HCT116 (cell line): ENCODE results near the gene SPHK1.

Experiments used
- EZH2 ChIP-seq: fragments of 200-600 bp; sonication (generic); IDR thresholded peaks from 2 replicates; pipeline ENCODE4 v1.6.1; 2017; ENCODE audit warnings: antibody characterized with exemption, mixed run types
- JUND ChIP-seq: IDR thresholded peaks from 2 replicates; pipeline ENCODE4 v1.6.1; 2012
- POLR2A ChIP-seq: IDR thresholded peaks from 2 replicates; pipeline ENCODE4 v1.7.0; 2011; ENCODE audit warnings: borderline replicate concordance; ENCODE audit not compliant: insufficient read depth, insufficient read length; ENCODE audit errors: extremely low read depth
- POLR2AphosphoS5 ChIP-seq: IDR thresholded peaks from 2 replicates; pipeline ENCODE4 v1.6.1; 2011; ENCODE audit warnings: mild to moderate bottlenecking, low read depth, low read length, moderate library complexity
- SIN3A ChIP-seq: IDR thresholded peaks from 2 replicates; pipeline ENCODE4 v1.6.1; 2012; ENCODE audit warnings: low read depth
- SP1 ChIP-seq: IDR thresholded peaks from 2 replicates; pipeline ENCODE4 v1.6.1; 2012; ENCODE audit warnings: low read depth
- TCF7L2 ChIP-seq: IDR thresholded peaks from 2 replicates; pipeline ENCODE4 v1.7.0; 2011; ENCODE audit warnings: borderline replicate concordance, inconsistent platforms; ENCODE audit not compliant: insufficient read depth, insufficient read length; ENCODE audit errors: extremely low read depth
- YY1 ChIP-seq: IDR thresholded peaks from 2 replicates; pipeline ENCODE4 v1.6.1; 2011; ENCODE audit warnings: low read length, low read depth, moderate library complexity, mild to moderate bottlenecking; ENCODE audit not compliant: insufficient replicate concordance; ENCODE audit errors: extremely low read depth
- ZFX ChIP-seq: fragments of 450-650 bp; IDR thresholded peaks from 2 replicates; pipeline ENCODE4 v1.6.1; 2017
- TF ChIP-seq, protein P1 (sequence below), 3 experiments: fragments of 200-600 bp in 1 of 3; sonication (generic) in 1 of 3; IDR thresholded peaks in 2 of 3; conservative IDR thresholded peaks in 1 of 3; 2 replicates each; pipeline ENCODE4 v1.5.1; 2012 to 2017; ENCODE audit warnings: low read depth in 2 of 3, low read length in 2 of 3, antibody characterized with exemption in 1 of 3, borderline replicate concordance in 1 of 3, control low read depth in 1 of 3, mild to moderate bottlenecking in 1 of 3, mixed read lengths in 1 of 3, mixed run types in 1 of 3, moderate library complexity in 1 of 3; ENCODE audit not compliant: insufficient read depth in 1 of 3
- TF ChIP-seq, protein P2 (sequence below): IDR thresholded peaks from 2 replicates; pipeline ENCODE4 v1.6.1; 2011; ENCODE audit warnings: mild to moderate bottlenecking, low read length, moderate library complexity; ENCODE audit not compliant: insufficient replicate concordance; ENCODE audit errors: extremely low read depth
- TF ChIP-seq, protein P3 (sequence below): IDR thresholded peaks from 2 replicates; pipeline ENCODE4 v1.6.1; 2012
- TF ChIP-seq, protein P4 (sequence below): IDR thresholded peaks from 2 replicates; pipeline ENCODE4 v1.6.1; 2012; ENCODE audit warnings: low read depth

DNA sequence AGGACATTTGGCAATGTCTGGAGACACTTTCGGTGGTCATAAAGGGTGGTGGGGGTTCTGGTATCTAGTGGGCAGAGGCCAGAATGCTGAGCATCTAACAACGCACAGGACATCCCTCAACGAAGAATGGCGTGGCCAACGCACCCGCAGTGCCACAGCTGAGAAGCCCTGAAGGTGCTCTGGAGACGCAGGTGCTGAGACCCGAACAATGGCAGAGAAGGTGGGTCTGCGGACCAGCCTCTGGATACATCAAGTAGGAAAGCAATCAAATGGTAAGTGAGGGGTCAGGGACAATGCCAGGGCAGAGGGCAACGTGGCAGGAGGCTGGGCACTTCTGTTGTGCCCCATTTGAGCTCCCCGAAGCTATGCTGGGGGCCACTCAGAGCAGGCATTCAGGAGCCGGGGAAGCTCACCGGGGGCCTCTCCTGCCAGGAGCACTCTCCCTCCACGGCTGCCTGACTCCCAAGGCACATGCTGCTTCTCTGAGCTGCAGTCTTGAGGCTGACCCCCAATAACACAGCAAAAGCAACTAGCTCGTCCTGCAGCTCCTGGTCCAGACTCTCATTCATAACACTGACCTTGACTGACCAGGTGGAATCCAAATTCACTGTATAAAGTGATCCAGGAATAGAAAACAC lies 26.0 kb downstream of the SPHK1 start:
- TF ChIP-seq, protein P1, sequence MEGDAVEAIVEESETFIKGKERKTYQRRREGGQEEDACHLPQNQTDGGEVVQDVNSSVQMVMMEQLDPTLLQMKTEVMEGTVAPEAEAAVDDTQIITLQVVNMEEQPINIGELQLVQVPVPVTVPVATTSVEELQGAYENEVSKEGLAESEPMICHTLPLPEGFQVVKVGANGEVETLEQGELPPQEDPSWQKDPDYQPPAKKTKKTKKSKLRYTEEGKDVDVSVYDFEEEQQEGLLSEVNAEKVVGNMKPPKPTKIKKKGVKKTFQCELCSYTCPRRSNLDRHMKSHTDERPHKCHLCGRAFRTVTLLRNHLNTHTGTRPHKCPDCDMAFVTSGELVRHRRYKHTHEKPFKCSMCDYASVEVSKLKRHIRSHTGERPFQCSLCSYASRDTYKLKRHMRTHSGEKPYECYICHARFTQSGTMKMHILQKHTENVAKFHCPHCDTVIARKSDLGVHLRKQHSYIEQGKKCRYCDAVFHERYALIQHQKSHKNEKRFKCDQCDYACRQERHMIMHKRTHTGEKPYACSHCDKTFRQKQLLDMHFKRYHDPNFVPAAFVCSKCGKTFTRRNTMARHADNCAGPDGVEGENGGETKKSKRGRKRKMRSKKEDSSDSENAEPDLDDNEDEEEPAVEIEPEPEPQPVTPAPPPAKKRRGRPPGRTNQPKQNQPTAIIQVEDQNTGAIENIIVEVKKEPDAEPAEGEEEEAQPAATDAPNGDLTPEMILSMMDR (IDR thresholded peaks at IDR 0.05 in 2 of 3, conservative IDR thresholded peaks at IDR 0.05 in 1 of 3; ENCODE audit: borderline replicate concordance in 1 of 3, insufficient read depth in 1 of 3, low read depth in 2 of 3, low read length in 2 of 3), result no peak
- TF ChIP-seq, protein P2, sequence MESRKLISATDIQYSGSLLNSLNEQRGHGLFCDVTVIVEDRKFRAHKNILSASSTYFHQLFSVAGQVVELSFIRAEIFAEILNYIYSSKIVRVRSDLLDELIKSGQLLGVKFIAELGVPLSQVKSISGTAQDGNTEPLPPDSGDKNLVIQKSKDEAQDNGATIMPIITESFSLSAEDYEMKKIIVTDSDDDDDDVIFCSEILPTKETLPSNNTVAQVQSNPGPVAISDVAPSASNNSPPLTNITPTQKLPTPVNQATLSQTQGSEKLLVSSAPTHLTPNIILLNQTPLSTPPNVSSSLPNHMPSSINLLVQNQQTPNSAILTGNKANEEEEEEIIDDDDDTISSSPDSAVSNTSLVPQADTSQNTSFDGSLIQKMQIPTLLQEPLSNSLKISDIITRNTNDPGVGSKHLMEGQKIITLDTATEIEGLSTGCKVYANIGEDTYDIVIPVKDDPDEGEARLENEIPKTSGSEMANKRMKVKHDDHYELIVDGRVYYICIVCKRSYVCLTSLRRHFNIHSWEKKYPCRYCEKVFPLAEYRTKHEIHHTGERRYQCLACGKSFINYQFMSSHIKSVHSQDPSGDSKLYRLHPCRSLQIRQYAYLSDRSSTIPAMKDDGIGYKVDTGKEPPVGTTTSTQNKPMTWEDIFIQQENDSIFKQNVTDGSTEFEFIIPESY, result no peak
- TF ChIP-seq, protein P3, sequence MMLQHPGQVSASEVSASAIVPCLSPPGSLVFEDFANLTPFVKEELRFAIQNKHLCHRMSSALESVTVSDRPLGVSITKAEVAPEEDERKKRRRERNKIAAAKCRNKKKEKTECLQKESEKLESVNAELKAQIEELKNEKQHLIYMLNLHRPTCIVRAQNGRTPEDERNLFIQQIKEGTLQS, result no peak
- TF ChIP-seq YY1 (no peak), ZFX (no peak), SIN3A (no peak), SP1 (no peak), TCF7L2 (no peak), EZH2 (no peak), POLR2AphosphoS5 (no peak), POLR2A (no peak), JUND (no peak)
- TF ChIP-seq, protein P4, sequence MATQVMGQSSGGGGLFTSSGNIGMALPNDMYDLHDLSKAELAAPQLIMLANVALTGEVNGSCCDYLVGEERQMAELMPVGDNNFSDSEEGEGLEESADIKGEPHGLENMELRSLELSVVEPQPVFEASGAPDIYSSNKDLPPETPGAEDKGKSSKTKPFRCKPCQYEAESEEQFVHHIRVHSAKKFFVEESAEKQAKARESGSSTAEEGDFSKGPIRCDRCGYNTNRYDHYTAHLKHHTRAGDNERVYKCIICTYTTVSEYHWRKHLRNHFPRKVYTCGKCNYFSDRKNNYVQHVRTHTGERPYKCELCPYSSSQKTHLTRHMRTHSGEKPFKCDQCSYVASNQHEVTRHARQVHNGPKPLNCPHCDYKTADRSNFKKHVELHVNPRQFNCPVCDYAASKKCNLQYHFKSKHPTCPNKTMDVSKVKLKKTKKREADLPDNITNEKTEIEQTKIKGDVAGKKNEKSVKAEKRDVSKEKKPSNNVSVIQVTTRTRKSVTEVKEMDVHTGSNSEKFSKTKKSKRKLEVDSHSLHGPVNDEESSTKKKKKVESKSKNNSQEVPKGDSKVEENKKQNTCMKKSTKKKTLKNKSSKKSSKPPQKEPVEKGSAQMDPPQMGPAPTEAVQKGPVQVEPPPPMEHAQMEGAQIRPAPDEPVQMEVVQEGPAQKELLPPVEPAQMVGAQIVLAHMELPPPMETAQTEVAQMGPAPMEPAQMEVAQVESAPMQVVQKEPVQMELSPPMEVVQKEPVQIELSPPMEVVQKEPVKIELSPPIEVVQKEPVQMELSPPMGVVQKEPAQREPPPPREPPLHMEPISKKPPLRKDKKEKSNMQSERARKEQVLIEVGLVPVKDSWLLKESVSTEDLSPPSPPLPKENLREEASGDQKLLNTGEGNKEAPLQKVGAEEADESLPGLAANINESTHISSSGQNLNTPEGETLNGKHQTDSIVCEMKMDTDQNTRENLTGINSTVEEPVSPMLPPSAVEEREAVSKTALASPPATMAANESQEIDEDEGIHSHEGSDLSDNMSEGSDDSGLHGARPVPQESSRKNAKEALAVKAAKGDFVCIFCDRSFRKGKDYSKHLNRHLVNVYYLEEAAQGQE, result no peak
